Fibroblast of lung (primary cell): ENCODE results near the gene DLL4. TPM values are rescaled to one million over a fixed set of nuclear protein-coding genes. Genes with fewer than 3 reads are reported as not detected.
A peak's percentile ranks its signal among the peaks of the same experiment; 100 is the strongest.

Experiments used
- DNase-seq, 2 donors: peaks; one replicate each; pipeline versions ENCODE4 v3.0.0 to v3.0.0-alpha.2; 2010; ENCODE audit warnings: low read depth in 2 of 2
- H2AFZ ChIP-seq: 2 replicates; pipeline ENCODE4 v1.5.1; 2012; ENCODE audit warnings: low read length, control low read depth, inconsistent platforms
- H3K27ac ChIP-seq: 2 replicates; pipeline ENCODE4 v1.5.1; 2011; ENCODE audit warnings: low read length, control low read depth; ENCODE audit not compliant: insufficient read depth
- H3K27me3 ChIP-seq: 2 replicates; pipeline ENCODE4 v1.5.1; 2011; ENCODE audit warnings: mild to moderate bottlenecking, low read length; ENCODE audit not compliant: control insufficient read depth, insufficient read depth
- H3K36me3 ChIP-seq: 2 replicates; pipeline ENCODE4 v1.5.1; 2011; ENCODE audit warnings: low read length; ENCODE audit not compliant: control insufficient read depth, insufficient read depth
- H3K4me1 ChIP-seq: 2 replicates; pipeline ENCODE4 v1.5.1; 2011; ENCODE audit warnings: low read length; ENCODE audit not compliant: control insufficient read depth, insufficient read depth; ENCODE audit errors: extremely low read depth
- H3K4me2 ChIP-seq: 2 replicates; pipeline ENCODE4 v1.5.1; 2011; ENCODE audit warnings: low read length, control low read depth; ENCODE audit not compliant: insufficient read depth; ENCODE audit errors: extremely low read depth
- H3K4me3 ChIP-seq, 4 experiments: fragments of 200-600 bp in 1 of 4; sonication (generic) in 1 of 4; replicated peaks in 1 of 4; 2 replicates each; pipeline ENCODE4 v1.5.1; 2011 to 2016; ENCODE audit warnings: low read length in 4 of 4, low read depth in 3 of 4, mild to moderate bottlenecking in 3 of 4, control low read depth in 2 of 4, inconsistent platforms in 1 of 4, mixed read lengths in 1 of 4; ENCODE audit not compliant: insufficient read depth in 1 of 4; ENCODE audit errors: control extremely low read depth in 1 of 4
- H3K79me2 ChIP-seq: 2 replicates; pipeline ENCODE4 v1.5.1; 2012; ENCODE audit warnings: mild to moderate bottlenecking, low read length, inconsistent platforms; ENCODE audit not compliant: control insufficient read depth, insufficient read depth
- H3K9ac ChIP-seq: 2 replicates; pipeline ENCODE4 v1.5.1; 2011; ENCODE audit warnings: mild to moderate bottlenecking, low read length, control low read depth; ENCODE audit not compliant: insufficient read depth
- H3K9me3 ChIP-seq: 2 replicates; pipeline ENCODE4 v1.5.1; 2012; ENCODE audit warnings: low read depth, low read length; ENCODE audit not compliant: control insufficient read depth, insufficient read depth
- H4K20me1 ChIP-seq: 2 replicates; pipeline ENCODE4 v1.5.1; 2011; ENCODE audit warnings: low read length; ENCODE audit not compliant: control insufficient read depth, insufficient read depth; ENCODE audit errors: extremely low read depth
- CTCF ChIP-seq, 2 donors: IDR thresholded peaks in 1 of 2; conservative IDR thresholded peaks in 1 of 2; 1 replicate in 1 of 2; 2 replicates in 1 of 2; pipeline ENCODE4 v1.5.1; 2011 to 2012; ENCODE audit warnings: low read length in 2 of 2, control low read depth in 1 of 2, inconsistent platforms in 1 of 2, low read depth in 1 of 2, mild to moderate bottlenecking in 1 of 2
- EZH2 ChIP-seq: IDR thresholded peaks from 2 replicates; pipeline ENCODE4 v1.5.1; 2012; ENCODE audit warnings: low read length, control low read depth, mild to moderate bottlenecking; ENCODE audit errors: missing control alignments
- polyA plus RNA-seq, 2 donors: library from polyadenylated mRNA; depleted of rRNA in 1 of 2; stranded (reverse) in 1 of 2; unstranded in 1 of 2; fragments of >200 nt; gene quantifications; 2 replicates each; pipeline ENCODE4 v1.2.1, GENCODE V29; 2011 to 2012; ENCODE audit warnings: missing spikeins in 1 of 2
- total RNA-seq: library from RNA; depleted of rRNA; stranded (reverse); fragments of >200 nt; gene quantifications from 2 replicates; pipeline ENCODE4 v1.2.1, GENCODE V29; 2014

Gene DLL4
- total and polyA plus RNA-seq, 2 donors (not counting 1 experiment from before 2014, with no cell fraction given): under 0.01 to 0.18 TPM

DNA sequence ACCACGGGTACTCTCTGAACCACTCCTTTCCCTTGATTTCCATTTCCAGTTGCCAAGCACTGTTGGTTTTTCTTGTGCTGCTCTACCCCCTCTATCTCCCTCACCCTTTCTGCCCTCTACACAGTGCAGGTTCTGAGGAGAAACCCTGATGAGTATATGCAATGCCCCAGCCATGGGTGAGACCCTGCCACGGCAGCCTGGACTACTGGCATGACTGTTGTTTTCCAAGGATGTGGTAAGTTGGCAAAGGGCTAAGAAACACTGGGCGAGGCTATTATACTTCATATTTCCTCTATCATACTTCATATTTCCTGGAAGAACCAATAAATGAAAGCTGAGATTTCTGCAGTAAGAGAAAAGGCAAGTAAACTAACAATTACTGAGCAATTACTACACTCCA, 52.0 kb downstream of the DLL4 start:
- Histone ChIP-seq H3K79me2 (no peaks in the 10 kb centered on the region), H3K4me3 (no peak overlapping the region), H3K27me3 (no peaks in the 10 kb centered on the region), H4K20me1 (no peaks in the 10 kb centered on the region), H3K9me3 (no peaks in the 10 kb centered on the region), H3K4me1 (peaks cover 25% of the 10 kb centered on the region), H3K36me3 (peaks cover 31% of the 10 kb centered on the region), H2AFZ (no peak overlapping the region), H3K9ac (no peak overlapping the region), H3K4me2 (no peak overlapping the region), H3K27ac (no peak overlapping the region)
- DNase-seq: no peak
- TF ChIP-seq EZH2: no peak
- TF ChIP-seq CTCF (conservative IDR thresholded peaks at IDR 0.05 in 1 of 2, IDR thresholded peaks at IDR 0.05 in 1 of 2; ENCODE audit: low read depth in 1 of 2, low read length in 2 of 2): no peak

DNA sequence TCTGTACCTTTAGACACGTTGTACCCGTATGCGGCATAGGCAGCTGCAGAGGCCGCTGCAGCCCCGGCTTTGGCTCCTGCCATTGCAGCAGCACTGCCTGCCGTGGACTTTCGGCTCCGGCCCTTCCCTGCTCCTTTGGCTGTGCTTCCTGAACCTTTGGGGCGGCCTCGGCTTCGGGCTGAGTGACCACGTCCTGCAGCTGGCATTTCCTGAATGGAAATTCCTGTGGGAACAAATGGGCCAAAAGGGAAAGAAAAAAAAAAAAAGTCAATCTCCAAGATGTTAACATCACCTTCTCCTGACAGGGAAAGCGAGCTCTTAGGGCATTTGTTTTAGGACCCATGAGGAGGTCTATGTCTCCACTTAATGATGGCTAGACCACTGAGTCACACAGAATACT, 53.7 kb downstream of the DLL4 start:
- Histone ChIP-seq H2AFZ (no peak overlapping the region), H3K27me3 (no peaks in the 10 kb centered on the region), H3K9me3 (no peaks in the 10 kb centered on the region), H4K20me1 (no peaks in the 10 kb centered on the region), H3K9ac (no peak overlapping the region), H3K36me3 (peaks cover 26% of the 10 kb centered on the region), H3K79me2 (no peaks in the 10 kb centered on the region), H3K4me3 (no peak overlapping the region), H3K4me2 (no peak overlapping the region), H3K27ac (peak overlapping the region; percentile 94), H3K4me1 (peaks cover 25% of the 10 kb centered on the region)
- peak; percentile 80 to 90 for DNase-seq
- no peak for TF ChIP-seq CTCF (conservative IDR thresholded peaks at IDR 0.05 in 1 of 2, IDR thresholded peaks at IDR 0.05 in 1 of 2; ENCODE audit: low read depth in 1 of 2, low read length in 2 of 2)

DNA sequence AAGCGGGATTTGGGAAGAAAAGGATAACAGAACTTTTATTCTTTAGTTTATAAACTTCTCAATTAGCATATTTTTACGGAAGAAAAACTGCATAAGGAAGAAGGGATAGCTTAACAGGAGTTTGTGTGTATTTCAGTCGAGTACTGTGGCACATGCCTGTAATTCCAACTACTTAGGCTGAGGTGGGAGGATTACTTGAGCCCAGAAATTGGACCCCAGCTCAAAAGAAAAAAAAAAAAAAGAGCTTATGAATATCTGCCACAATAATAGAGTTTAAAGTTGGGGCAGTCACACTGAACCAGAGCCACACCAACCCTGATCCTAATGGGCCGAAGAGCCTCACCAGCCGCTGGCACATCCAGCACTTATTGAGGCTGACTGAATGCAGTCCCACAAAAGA, 55.3 kb downstream of the DLL4 start:
- TF ChIP-seq EZH2 (no peak), CTCF (conservative IDR thresholded peaks at IDR 0.05 in 1 of 2, IDR thresholded peaks at IDR 0.05 in 1 of 2; ENCODE audit: low read depth in 1 of 2, low read length in 2 of 2) (no peak)
- Histone ChIP-seq H3K4me2 (no peak overlapping the region), H3K9ac (no peak overlapping the region)

More for the DNA sequence above, 55.3 kb downstream of the DLL4 start:
- Histone ChIP-seq H3K9me3 (no peaks in the 10 kb centered on the region), H4K20me1 (no peaks in the 10 kb centered on the region), H3K36me3 (peaks cover 20% of the 10 kb centered on the region), H3K4me3 (no peak overlapping the region), H2AFZ (no peak overlapping the region), H3K27me3 (no peaks in the 10 kb centered on the region), H3K79me2 (no peaks in the 10 kb centered on the region), H3K27ac (peak overlapping the region; percentile 94), H3K4me1 (peaks cover 25% of the 10 kb centered on the region)
- no peak for DNase-seq
